ENCODE data around the gene AGR2. TPM values are rescaled to one million over a fixed set of nuclear protein-coding genes. Genes with fewer than 3 reads are reported as not detected.

The AGR2 gene
- total RNA-seq, 1 donor from 2014 or later = not detected

DNA sequence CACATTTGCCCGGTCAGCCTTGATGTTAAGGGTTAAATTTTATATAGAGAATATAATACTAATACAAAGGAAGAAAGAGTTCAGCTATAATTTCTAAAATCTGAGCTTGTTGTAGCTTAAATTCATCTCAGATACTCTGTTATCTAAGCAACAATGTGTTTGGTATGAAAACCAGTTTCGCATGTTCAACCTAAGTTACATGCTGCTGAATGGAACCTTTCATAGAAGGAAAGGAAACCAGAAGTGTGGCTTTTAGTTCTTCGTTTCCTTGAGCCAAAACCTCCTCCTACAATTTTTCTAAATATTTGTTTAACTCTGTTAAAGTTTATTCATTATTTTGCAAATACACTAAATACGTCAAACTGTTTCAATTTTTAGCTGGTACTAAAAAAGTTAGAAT is 18.5 kb downstream of the AGR2 start:
- Mint-ChIP-seq H3K9me3 (peaks cover 4% of the 10 kb centered on the region), H3K4me3 (no peak overlapping the region), H3K4me1 (peaks cover 15% of the 10 kb centered on the region), H3K27me3 (ENCODE audit: low read depth) (no peaks in the 10 kb centered on the region), H3K36me3 (ENCODE audit: low read depth) (peaks cover 9% of the 10 kb centered on the region), H3K27ac (ENCODE audit: unreplicated experiment) (no peak overlapping the region)
- TF ChIP-seq CTCF (conservative IDR thresholded peaks at IDR 0.05) = no peak
- DNase-seq (ENCODE audit: low read depth, low spot score) = no peak

DNA sequence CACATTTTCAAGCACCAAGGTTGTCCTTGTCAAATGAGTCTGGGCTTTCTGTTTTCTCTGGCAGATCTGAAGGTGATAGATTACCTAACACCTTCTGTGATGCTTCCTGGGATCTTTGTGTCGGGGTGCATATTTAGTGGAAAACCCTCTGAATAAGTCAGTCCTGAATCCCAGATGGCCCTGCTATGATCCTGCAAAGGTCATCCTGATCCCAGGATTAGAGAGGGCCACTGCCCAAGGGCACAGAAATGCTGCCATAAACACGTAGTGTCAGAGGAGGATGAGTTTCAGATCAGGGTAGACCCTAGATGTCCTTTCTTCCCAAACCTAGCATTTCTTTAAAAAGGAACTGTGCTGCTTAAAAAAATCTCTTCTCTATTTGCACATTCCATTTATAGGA is 19.0 kb downstream of the AGR2 start:
- TF ChIP-seq CTCF (conservative IDR thresholded peaks at IDR 0.05) = no peak
- DNase-seq (ENCODE audit: low read depth, low spot score) = no peak
- peaks cover 15% of the 10 kb centered on the region for H3K4me1 Mint-ChIP-seq
- no peak overlapping the region for H3K27ac Mint-ChIP-seq (ENCODE audit: unreplicated experiment)
- peaks cover 9% of the 10 kb centered on the region for H3K36me3 Mint-ChIP-seq (ENCODE audit: low read depth)
- no peaks in the 10 kb centered on the region for H3K27me3 Mint-ChIP-seq (ENCODE audit: low read depth)
- H3K9me3 Mint-ChIP-seq = peaks cover 4% of the 10 kb centered on the region
- no peak overlapping the region for H3K4me3 Mint-ChIP-seq

DNA sequence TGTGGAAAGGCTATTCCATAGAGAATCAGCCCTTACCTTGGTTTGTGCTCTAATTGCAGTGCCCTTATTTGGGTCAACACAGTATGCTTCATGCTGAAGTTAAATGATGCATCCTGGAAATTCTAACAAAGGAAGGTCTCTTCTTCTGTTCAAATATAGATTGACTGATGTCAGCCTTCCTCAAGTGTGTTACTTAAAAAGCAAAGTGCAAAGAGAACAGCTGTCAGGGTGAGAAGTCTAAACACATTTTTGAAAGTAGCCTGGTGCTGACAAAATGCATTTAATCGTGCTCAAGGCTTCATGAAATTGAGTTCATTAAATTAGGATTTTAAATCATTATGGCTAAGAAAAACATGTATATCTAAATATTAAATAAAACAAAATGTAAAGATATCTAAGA is 19.5 kb downstream of the AGR2 start:
- H3K36me3 Mint-ChIP-seq (ENCODE audit: low read depth) = peaks cover 9% of the 10 kb centered on the region
- no peak for TF ChIP-seq CTCF (conservative IDR thresholded peaks at IDR 0.05)
- H3K4me1 Mint-ChIP-seq = peaks cover 15% of the 10 kb centered on the region
- H3K4me3 Mint-ChIP-seq = no peak overlapping the region
- no peak overlapping the region for H3K27ac Mint-ChIP-seq (ENCODE audit: unreplicated experiment)
- H3K27me3 Mint-ChIP-seq (ENCODE audit: low read depth) = no peaks in the 10 kb centered on the region
- DNase-seq (ENCODE audit: low read depth, low spot score) = no peak
- H3K9me3 Mint-ChIP-seq = peaks cover 4% of the 10 kb centered on the region

- no peaks in the 10 kb centered on the region for H3K27me3 Mint-ChIP-seq (ENCODE audit: low read depth)
- no peak for TF ChIP-seq CTCF (conservative IDR thresholded peaks at IDR 0.05)
- no peak overlapping the region for H3K27ac Mint-ChIP-seq (ENCODE audit: unreplicated experiment)
- H3K4me3 Mint-ChIP-seq = no peak overlapping the region
- DNase-seq (ENCODE audit: low read depth, low spot score) = no peak
- no peaks in the 10 kb centered on the region for H3K9me3 Mint-ChIP-seq
- no peaks in the 10 kb centered on the region for H3K36me3 Mint-ChIP-seq (ENCODE audit: low read depth)
- H3K4me1 Mint-ChIP-seq = peaks cover 8% of the 10 kb centered on the region
Measured at GRCh38 chr7:16780596-16780995, 24.2 kb downstream of the AGR2 start.

DNA sequence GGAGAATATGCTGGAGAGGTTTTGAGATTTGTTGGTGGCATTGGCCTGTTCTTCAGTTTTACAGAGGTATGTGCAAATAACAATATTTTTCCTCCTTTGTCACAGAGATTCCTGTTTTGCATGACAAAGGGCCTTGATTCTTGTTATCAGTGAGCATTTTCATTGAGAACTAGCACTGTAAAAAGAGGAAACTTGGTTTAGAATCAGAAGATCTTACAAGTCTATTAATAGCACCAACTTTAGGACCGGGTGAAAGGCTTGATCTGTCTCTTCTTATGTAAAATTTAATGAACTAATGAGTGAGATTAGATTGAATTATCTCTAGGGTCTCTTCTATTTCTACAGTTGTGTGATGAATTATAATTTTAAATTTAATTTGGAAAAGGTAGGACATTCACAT is 25.7 kb downstream of the AGR2 start:
- DNase-seq (ENCODE audit: low read depth, low spot score) = no peak

More for the DNA sequence above, 25.7 kb downstream of the AGR2 start:
- Mint-ChIP-seq H3K27me3 (ENCODE audit: low read depth) (no peaks in the 10 kb centered on the region), H3K4me1 (no peaks in the 10 kb centered on the region), H3K27ac (ENCODE audit: unreplicated experiment) (no peak overlapping the region), H3K9me3 (no peaks in the 10 kb centered on the region), H3K4me3 (no peak overlapping the region), H3K36me3 (ENCODE audit: low read depth) (no peaks in the 10 kb centered on the region)
- no peak for TF ChIP-seq CTCF (conservative IDR thresholded peaks at IDR 0.05)
